ENCODE results near the gene BTD.

BTD gene

DNA sequence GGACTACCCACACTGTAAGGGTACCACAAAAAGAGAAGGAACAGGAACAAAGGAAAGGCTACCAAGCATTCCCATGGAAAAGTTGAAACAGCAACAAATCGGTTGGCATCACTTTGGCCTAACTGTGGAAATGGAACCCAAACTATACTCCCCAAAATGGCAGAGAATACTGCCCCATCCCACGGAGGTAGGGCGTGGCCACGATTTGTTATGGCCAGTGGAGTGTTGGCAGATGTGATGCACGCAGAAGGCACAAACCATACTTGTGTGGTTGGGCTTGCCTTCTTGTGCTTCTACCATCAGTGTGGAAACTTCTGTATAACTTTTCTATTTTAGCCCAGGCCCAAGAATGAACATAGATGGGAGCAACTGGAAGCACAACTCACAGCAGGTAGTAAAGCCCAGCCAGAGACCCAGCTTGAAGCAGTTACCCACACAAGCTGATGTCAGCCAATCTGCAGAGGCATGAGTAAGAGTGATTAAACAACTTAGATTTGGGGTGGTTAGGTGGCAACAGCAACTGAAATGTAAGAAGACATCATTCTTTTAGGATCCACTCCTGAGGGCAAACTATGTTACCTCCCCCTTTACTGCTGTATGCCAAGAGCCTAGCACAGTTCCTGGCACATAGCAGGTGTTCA lies 64.1 kb downstream of the BTD start:
- DNase-seq (ENCODE audit: low spot score), result no peak

DNA sequence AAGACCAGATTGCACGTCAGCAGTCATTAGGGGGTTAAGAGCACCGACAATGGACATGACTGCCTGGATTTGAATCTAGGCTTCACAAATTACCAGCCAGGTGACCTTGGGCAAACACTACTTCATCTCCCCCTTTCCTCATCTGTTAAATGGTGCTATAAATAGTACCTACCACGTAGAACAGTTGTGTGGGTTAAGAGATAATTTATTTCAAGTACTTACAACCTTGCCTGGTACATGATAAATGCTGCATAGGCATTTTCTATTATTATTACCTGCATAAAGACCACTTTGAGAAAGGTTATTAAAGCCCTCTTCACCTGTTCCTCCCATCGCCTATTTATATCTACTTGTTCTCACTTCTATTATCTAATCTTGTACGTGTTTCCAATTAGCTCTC lies 64.7 kb downstream of the BTD start:
- no peak for DNase-seq (ENCODE audit: low spot score)

- DNase-seq (ENCODE audit: low spot score), result no peak
Observed at GRCh38 chr3:15667484-15667883, 65.9 kb downstream of the BTD start.

DNA sequence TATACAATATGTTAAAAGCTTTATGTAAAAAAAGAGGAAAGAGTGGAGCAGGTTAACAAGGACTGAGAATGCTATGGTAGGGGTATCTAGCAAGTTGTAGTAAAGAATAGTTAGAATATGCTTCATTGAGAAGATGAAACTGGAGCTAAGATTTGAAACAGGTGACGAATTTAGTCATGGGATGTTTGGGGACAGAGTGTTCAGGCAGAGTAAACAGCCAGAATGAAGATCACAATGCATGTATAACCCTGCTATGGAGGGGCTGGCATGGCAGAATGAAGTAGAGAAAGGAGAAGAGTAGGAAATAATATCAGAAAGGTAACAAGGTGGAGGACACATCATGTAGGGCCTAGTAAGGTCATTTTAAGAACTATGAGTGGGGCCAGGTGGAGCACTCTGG lies 72.0 kb downstream of the BTD start:
- no peak for DNase-seq (ENCODE audit: low spot score)

- no peak for DNase-seq (ENCODE audit: low spot score)
Observed at GRCh38 chr3:15676259-15676658, 74.7 kb downstream of the BTD start.

DNA sequence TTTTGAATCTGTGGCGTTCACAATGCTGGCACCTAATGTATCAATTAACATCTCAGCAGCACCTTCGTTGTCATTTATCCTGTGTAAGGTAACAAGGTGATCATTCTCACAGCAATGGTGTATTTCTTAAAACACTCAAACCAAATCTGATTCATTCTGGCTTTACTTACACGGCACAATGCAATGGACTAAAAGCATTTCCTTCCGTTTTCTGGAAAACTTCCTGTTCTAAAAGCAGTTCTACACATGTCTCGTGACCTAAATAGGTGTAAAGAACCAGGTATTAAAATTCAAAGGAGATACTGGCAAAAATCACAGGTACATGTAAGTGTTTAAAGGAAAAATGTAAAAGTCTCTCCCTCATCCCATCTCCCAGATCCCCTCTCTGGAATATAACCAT lies 77.8 kb downstream of the BTD start:
- no peak for DNase-seq (ENCODE audit: low spot score)

DNA sequence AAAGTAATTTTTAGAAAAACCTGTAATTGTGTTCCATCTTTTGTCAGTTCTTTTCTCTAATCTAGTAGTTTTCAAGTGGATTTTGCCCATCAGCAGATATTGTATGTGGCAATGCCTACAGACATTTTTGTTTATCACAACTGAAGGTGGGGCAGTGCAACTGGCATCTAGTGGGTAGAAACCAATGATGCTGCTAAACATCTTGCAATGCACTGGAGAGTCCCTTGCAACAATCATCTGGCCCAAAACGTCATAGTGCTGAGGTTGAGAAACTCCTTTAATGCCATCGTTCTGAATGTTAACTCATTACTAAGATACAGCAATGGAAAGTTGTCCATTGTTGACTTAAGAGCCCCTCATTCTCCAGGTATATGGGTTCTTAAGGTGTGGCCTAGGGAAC lies 80.1 kb downstream of the BTD start:
- no peak for DNase-seq (ENCODE audit: low spot score)

- DNase-seq (ENCODE audit: low spot score), result no peak
Observed at GRCh38 chr3:15682561-15683185, 81.1 kb downstream of the BTD start.

- DNase-seq (ENCODE audit: low spot score), result no peak
Observed at GRCh38 chr3:15683253-15683652, 81.7 kb downstream of the BTD start.

DNA sequence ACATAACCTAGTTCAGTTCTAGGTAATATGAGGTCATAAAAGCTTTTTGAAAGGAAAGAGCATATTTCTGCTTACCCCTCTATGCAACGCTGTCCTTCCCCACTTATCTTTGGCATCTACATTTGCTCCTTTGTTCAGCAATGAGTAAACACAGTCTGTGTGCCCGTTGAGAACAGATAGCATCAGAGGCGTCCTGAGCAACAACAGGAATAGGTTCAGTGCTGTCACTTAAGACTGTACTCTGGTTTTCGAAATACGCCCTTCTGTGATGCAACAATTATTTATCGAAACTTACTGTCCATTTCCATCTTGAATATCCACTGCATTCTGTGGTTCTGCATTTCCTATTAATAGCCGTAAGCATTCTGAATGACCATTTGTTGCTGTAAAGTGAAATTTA lies 84.4 kb downstream of the BTD start:
- DNase-seq (ENCODE audit: low spot score), result no peak

GRCh38 chr3:15690230-15690629 lies 88.7 kb downstream of the BTD start:
- no peak for DNase-seq (ENCODE audit: low spot score)

DNA sequence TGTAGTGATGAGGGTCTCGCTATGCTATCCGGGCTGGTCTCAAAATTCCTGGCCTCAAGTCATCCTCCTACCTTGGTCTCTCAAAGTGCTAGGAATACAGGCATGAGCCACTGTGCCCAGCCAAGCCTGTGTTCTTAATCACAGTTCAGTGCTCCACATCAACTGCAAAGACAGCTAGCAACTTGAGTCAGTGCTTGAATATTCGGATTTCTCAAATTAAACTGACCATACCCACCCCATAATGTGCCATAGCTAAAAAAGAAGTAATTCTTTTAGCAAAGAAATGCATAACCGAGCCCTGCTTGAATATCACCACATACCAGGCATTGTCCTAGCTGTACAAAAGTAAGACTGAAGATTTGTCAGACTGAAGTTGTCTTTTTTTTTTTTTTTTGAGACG lies 89.2 kb downstream of the BTD start:
- DNase-seq (ENCODE audit: low spot score), result no peak

DNA sequence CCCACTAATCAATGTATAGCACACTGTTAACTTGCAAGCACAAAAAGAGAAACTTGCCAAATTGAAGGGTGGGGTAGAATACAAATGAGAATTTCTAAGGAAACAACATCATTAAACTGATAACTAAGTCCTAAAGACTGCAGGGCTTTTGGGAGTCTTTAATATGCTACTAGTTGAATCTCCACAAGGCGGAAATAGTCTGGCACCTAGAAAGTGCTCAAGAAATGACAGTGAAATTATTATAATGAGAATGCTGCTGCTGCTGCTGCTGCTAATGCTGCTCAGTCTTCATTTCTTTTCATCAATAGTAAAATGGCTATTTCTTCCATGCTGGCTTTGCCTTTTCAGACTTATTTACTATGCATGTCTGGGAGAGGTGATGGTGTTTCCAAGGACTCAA lies 91.8 kb downstream of the BTD start:
- DNase-seq (ENCODE audit: low spot score), result no peak

- no peak for DNase-seq (ENCODE audit: low spot score)
Observed at GRCh38 chr3:15694628-15695027, 93.1 kb downstream of the BTD start.
